Limb (tissue), 2 donors: ENCODE measurements around the gene SAP30.
A peak's percentile ranks its signal among the peaks of the same experiment; 100 is the strongest.

Experiments
- DNase-seq, 2 donors: peaks; one replicate each; pipeline ENCODE4 v3.0.0-alpha.2; 2016; ENCODE audit errors: extremely low spot score in 2 of 2

SAP30 gene

DNA sequence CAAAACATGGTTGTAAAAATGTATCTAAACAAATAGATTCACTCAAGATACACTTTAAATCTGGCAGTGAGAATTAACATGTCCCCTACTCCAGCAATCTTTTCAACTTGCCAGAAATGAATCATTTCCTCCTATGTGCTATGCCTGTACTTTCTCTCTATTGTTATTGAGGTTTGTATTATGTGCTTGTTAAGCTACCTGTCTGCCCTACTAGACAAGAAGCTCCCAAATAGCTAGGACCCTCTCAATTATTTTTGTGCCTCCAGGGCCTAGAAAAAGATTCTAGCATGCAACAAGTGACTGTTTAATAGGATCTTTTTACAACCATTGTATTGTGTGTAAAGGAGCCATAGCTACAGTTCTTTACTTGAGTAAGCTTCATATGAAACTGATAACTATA is 3.5 kb upstream of the SAP30 start:
- DNase-seq: no peak

DNA sequence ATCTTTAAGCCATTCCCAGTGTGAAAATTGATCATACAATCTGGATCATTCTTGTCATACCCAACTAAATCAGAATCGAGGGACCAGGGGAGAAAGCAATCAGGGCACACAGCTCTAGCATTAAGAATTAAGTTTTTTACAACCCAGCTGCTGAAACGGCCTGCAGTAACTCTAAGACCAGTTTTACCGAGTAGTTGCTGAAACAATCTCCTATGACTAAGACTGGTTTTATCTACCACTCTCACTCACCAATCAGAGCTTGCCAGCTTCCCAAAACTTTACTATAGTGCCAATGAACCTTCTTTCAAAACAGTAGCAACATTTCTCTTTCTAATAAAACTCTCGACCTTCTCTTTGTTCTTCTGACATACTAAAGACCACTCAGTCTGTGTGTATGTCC is 2.8 kb upstream of the SAP30 start:
- no peak for DNase-seq

DNA sequence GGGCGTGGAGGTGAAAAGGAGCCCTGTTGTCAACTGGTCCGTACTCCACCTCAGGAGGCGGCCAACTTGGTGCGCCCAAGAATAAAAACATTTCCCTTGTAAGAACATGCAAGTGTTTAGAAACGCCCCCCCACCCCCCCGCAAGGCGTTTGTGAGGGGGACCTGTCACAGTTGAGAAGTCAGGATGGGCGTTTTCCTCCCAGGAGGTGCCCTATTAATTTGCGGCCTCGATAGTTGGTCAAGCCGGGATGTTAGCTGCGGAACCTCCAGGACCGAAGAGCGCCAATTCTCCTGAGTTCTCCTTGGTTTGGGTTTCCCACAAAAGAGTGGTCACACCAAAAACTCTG is 651 bp upstream of the SAP30 start:
- peak in 1 of 2 donors; percentile 82 for DNase-seq

DNA sequence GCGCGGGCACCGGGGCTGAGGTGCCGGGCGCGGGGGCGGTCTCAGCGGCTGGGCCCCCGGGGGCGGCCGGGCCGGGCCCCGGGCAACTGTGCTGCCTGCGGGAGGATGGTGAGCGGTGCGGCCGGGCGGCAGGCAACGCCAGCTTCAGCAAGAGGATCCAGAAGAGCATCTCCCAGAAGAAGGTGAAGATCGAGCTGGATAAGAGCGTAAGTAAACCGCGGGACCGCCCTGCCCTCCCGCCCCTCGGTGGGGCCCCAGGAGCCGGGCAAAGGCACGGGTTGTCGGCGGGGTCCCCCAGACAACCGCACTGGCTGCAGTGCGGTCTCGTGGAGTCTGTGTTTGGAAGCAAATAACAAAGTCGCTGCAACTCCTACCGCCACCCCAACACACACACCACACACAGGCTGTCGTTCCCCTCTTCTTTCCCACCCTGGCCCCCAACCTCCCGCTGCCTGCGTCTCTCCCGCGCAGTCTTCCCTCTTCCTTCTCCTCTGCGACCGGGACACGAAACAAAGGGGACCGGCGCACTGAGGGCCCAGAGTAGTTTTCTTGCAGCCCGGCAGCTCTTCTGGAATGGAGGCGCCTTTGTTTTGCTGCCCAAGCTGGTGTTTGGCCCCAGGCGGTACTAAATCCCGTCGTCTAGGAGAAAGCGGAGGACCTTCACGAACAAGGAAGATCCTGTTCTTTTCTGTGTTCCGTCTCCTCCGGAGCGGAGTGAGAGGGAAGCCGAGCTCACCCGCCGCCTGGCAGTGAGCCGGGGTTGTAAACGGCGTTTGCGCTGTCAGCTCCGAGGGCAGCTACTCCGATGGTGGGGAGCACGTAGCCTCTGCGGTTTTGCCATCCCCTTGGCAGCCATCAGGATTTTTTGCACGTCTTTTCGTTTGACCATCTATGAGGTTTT is 788 bp downstream of the SAP30 start:
- DNase-seq: peak; percentile 56 to 84

DNA sequence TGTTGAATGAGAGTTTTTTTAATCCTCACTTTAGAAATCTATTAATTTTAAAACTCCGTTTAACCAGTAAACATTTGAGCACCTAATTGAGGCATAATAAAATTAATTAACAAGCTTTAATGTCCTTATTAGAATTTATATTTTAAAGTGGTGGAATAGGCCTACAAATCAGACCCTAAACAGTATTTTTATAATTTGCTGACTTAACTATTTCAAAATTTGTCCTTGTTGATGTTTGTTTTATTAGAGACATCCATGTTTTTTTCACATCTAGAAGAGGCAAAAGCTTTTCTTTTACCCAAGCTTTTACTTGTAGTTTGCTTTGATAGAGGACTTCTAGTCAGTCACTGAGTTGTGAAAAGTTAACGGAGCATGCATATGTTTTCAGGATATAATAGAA is 3.8 kb downstream of the SAP30 start:
- no peak for DNase-seq

DNA sequence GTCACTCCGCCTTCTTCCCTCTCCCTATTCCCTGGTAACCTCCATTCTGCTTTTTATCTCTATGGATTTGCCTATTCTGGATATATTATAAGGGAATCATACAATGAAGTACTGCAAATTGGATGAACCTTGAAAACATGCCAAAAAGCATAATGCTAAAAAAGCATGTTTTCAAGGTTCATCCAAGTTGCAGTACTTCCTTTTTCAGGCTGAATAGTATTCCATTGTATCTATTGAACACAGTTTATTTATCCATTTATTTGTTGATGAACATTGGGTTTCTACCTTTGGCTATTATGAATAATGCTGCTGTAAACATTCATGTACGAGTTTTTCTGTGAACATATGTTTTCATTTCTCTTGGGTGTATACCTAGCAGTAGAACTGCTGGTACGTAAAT is 9.2 kb downstream of the SAP30 start:
- no peak for DNase-seq

DNA sequence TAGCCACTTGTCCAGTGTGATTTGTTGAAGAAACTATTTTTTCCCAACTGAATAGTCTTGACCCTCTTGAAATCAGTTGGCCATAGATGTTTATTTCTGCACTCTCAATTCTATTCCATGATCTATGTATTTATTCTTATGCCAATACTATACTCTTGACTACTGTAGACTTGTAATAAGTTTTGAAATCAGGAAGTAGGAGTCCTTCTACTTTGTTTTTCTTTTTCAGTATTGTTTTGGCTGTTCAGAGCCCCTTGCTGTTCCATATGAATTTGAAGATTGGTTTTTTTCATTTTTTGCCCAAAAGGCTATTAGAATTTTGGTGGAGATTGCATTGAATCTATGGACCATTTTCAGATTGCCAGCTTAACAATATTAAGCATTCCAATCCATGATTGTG is 10.2 kb downstream of the SAP30 start:
- DNase-seq: no peak

DNA sequence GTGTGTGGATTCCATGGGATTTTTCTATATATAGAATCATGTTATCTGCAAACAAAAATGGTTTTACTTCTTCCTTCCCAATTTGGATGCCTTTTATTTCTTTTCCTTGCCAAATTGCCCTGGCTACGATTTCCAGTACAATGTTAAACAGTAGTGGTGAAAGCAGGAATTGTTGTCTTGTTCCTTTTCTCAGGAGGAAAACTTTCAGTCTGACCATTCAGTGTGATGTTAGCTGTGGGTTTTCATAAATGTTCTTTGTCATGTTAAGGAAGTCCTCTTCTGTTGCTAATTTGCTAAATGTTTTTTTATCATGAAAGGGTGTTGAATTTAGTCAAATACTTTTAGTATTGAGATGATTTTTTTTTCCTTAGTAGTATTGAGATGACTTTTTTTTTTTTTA is 10.9 kb downstream of the SAP30 start:
- no peak for DNase-seq

DNA sequence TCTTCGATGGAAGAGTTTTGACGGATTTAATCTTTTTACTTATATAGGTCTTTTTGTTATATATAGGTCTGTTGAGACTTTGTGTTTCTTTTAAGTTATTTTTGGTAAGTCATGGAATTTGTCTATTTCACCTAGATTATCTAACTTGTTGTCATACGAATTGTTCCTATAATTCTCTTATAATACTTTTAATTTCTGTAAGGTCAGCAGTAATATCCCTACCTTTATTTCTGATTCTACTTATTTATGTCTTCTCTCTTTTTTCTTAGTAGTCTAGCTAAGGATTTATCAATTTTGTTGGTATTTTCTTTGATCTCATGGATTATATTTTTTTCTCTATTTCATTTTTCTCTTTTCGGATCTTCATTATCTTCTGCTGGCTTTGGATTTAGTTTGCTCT is 11.6 kb downstream of the SAP30 start:
- DNase-seq: no peak

DNA sequence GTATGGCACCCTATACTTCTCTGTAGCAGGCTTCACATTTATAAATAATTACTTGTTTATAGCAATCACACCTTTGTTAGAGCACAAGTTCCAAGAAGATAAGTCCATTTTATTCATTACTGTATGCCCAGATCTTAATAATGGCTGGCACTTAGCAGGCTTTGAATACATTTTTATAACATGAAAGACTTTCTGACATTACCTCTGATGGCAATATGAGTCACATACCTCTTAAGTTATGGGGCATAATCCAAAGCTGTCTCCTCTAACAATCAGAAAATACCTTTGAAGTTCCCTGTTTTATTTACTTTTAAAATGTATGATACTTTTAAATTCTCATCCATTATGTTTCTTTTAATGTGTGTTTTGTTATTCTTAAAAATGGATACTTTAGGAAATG is 16.0 kb downstream of the SAP30 start:
- DNase-seq: no peak

DNA sequence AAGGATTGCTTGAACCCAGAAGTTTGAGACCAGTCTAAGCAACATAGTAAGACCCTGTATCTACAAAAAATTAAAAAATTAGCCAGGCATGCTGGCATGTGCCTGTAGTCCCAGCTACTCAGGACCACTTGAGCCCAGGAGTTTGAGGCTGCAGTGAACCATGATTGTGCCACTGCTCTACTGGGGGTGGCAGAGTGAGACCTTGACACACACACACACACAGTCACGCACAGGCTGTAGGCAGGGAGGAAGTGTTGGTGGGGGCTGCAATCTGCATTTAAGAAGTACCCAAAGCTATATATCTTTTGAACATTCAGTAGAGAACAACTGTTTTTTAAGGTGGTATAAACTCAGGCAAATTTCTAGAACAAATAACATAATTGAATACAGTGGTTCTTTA is 20.9 kb downstream of the SAP30 start:
- DNase-seq: no peak

DNA sequence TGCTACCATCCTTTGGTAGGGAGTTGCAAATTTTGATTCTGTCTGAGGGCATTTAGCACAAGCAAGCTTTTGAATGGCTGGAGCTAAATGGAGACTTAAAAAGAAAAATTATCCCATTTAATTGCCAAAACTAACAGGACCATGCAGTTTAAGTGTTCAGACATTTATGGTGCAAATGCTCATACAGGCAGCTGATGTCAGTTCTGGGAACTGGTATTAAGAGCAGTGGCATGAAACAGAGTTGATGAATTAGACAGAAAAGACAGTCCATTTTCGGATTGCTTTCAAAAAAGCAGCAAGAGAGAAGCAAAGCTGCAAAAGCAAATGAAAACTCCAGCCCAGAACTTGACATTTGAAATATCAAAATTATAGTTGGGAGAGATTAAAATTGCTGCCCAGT is 26.9 kb downstream of the SAP30 start:
- DNase-seq: no peak

DNA sequence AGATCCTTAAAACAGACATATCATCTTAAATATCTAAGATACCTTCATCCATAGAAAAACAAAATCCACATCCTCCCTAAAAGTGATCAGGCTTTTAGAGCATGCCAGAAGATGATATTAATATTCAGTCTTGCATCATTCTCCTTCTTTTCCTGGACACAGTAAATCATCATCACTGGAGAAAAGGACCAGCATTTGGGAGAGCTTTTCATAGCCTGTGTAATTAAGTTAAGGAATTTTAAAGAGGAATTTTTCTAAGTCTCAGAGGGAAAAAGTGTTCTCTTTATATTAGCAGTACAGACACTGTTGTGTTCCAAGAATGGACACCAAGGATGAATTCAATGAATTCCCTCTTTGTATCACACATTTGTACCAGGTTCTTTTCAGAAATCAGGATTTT is 27.5 kb downstream of the SAP30 start:
- DNase-seq: no peak

DNA sequence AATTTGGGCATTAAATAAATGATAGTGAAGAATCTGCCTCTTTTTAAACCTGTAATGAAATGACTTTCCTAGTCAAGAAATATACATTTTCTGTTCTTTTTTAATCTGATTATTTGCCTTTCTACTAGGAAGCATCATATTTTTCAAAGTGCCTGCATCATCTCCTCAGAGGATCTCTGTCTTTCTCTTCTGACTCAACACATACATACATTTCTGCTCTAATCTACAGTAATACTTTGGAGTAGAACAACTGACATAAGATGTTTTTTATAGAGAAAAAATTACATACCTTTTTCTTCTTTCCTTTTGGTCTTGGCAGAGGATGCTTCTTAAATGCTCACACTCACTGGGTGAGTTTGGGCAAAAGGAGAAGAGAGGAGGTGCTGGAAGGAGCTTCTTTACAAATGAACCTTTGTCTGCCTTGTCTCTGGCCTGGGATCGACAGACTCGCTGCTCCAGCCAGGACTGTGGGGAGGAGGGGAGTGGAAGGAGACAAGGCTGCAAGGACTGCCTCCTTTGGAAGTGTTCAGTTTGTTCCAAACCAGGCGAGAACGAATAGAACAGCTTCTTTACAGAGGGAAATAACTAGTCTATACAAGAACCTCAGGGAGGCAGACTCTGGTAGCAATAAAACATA is 28.1 kb downstream of the SAP30 start, which contains the start of gene SCRG1:
TSS of gene SCRG1 (minus strand) at position 338 of the 637 bp plus-strand sequence. CDS start 7,702 bp downstream, outside the sequence.
- DNase-seq: peak; percentile 25 to 46

DNA sequence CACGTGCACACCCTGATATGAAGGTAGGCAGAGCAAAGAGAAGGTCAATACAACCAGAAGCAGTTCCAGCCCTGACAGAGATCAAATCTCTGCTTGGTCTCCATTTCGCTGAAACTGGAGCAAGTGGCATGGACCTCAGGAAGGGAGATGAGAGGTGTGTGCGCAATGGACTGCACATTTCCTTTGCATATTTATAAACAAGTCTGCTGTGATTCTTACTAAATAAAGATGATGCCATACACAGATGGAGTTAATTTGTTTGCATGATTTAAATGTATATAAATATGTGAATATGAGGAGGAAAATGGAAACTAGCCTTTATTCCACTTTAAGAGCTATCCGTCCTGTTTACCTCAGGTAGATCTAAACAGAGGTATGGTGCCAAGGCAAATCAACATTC is 30.3 kb downstream of the SAP30 start:
- no peak for DNase-seq

DNA sequence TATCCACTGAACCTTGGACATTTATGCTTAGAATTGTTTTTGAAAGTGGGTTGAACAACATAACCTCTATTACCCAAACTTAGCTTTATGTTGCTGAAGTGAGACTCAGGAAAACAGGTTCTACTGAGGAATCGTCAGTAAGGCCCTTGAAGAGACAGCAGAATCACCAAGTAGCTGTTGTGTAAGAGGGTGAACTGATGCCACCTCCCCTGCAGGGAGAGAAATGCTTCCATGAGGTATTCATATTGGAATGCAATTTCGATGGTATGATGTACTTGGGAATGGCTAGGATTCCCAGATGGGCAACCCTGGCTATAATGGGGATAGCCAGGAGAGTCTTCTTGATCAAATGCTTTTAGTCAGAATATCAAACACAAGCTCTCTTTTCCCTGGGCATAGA is 32.3 kb downstream of the SAP30 start:
- no peak for DNase-seq

DNA sequence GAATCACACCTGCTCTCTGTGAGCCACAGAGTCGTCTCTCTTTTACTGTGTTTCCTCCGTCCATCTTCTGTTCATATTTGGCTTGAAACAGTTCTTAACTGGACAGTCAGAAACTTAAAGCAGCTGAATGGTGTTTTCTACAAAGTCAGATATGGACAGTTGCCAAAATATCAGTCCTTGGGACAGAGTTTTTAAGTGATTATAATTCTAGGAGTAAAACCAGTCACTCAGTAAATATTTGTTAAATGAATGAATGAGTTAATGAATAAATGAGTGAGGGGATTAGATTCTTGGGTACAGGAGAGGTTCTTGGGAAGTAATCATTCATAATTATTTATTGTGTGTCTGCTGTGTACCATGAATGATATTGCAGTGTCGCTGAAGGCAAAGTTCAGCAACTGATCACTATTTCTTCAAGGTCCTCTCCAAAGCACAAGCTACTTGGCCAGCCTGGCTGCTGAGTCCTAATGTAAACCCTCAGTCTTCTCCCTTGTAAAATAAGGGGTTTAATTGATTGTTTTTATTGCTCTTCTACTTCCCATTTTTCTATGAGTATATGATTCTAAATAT is 33.6 kb downstream of the SAP30 start:
- DNase-seq: no peak

DNA sequence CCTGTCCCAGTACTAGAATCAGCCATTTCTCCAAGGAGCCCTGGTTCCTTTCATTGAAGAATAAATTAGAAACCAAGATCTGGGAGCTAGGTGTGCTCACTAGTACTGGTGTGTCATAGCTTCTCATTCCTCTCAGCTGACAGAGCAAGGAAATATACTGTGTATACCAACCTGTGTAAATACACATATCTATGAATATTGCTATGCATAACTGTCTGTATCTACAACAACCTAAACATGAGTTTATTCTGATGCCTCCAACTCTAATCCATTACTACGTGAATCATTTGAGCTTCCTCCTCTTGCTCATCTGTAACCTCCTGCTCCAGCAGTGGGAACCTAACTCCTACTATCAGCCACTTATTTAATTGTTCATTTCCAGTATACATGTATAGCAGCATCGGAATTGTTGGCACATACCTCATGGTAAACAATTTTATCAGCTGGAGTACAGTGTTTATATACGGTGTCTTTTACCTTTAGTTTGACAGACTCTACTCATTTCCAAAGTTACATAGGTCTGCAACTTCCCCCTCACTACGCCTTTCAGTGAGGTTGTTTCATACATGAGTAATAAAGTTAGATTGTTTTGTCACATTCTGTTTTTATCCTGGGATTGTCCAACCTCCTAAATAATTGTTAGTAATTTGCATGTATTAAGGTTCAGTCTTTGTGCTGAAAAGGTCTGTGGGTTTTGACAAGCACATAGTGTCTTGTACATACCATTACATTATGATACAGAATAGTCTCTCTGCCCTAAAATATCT is 35.3 kb downstream of the SAP30 start:
- no peak for DNase-seq

DNA sequence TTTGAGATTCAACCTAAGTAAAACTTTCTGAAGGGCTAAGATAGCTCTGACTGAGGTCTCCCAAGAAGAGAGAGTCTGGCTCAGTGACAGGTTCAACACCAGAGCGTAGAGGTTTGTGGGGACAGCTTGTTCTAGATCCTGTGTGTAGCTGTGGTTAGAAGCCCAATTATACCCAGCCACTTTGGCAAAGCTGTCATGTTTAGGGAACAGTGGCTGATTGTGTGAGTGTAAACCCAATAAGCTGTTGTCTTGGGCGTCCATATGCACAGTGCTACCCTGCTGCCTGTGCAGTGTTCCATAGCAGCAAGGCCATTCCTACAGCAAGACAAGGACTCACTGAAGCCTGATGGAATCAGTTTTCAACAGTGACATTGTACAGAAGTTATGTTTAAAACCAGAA is 39.3 kb downstream of the SAP30 start:
- no peak for DNase-seq

DNA sequence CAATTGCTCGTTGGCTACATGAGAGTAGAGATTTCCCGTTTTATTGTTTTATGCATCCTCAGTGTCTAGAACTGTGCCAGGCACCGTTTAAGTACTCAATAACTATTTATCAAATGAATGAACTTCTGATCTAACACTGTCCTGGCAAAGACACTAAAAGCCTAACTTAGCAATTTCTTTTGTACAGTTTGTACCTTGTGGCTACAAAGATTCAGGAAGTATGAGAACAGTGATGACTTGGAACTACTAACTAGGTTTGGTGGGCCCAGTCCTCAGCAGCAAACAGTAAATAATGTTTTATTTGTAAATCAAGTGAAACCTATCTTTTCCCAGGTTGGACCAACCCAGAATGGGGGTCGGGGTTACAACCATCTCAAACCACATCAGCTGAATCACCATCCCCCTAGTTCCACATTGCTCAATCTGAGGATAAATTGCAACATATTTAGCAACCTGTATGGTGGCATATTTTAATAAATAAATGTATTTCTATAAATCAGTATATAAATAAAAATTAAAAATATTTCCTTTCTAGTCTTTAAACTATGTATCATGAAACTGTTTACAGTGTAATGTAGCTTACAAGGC is 40.4 kb downstream of the SAP30 start:
- DNase-seq: no peak

DNA sequence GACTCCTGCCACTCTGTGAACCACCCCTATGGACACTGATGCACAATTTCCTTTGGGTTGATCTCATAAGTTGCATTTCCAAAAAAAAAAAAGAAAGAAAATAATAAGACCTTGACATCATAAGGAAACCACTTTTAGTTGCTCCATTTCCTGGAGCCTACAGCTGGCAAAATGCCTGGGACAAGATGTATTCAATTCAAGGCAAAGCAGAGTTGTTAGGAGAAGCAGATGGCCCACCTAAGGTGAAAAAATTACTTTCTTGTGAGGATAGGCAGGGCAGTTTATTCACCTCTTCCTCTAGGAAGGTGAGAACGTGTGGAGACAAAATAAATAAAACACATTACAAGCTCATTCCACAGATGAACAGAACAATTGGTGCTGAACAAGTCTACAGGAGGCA is 42.3 kb downstream of the SAP30 start:
- no peak for DNase-seq

DNA sequence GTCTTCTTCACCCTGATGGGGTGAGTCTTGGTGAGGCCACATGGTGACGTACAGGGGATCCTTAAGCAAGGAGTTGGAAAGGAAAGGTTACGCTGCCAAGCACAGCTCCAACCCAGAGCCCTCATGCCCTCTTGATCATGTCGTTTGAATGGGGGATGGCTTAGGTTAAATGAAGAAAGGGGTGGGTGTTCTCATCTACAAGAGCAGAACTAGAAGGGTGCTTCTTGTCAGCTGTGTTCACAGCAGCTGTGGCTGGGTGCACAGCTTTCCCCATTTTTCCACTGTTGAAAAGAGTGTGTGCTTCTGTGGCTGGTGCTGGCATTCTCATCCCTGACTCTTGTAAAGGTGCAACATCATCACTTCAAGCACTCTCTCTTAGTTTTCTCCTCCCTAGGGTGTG is 43.7 kb downstream of the SAP30 start:
- no peak for DNase-seq
